ENCODE measurements around the gene WNT4.

DNA sequence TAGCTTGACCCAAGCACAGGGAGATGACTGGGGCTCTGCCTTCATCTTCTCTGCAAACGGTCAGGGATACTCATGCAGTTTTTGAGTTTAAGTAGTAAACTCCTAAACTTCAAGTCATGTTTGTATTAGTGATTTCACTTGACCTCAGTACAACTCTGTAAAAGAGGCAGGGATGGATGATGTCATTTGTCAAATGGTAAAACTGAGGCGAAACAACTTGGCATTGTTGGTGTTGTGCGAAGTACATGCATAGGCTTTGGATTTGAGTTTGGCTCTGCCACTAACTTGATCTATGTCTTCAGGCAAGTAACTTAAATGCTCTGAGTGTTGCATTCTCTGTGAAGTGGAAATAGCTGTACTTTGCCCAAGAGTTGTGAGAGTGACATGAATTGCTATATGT, 42.7 kb downstream of the WNT4 start:
- TF ChIP-seq, protein P1, sequence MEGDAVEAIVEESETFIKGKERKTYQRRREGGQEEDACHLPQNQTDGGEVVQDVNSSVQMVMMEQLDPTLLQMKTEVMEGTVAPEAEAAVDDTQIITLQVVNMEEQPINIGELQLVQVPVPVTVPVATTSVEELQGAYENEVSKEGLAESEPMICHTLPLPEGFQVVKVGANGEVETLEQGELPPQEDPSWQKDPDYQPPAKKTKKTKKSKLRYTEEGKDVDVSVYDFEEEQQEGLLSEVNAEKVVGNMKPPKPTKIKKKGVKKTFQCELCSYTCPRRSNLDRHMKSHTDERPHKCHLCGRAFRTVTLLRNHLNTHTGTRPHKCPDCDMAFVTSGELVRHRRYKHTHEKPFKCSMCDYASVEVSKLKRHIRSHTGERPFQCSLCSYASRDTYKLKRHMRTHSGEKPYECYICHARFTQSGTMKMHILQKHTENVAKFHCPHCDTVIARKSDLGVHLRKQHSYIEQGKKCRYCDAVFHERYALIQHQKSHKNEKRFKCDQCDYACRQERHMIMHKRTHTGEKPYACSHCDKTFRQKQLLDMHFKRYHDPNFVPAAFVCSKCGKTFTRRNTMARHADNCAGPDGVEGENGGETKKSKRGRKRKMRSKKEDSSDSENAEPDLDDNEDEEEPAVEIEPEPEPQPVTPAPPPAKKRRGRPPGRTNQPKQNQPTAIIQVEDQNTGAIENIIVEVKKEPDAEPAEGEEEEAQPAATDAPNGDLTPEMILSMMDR (IDR thresholded peaks at IDR 0.05), result no peak
- TF ChIP-seq POLR2A (IDR thresholded peaks at IDR 0.05), result no peak

All from Peyer's patch (tissue), 4 donors.